Activated CD4-positive, alpha-beta T cell treated with anti-CD3 and anti-CD28 coated beads, Interleukin-2, amount 50 U/mL, for 24 hours (primary cell): ENCODE results near the gene BDH2.

Experiments
- DNase-seq, 2 donors: peaks; one replicate each; pipeline ENCODE4 v3.0.0-alpha.2; 2020; ENCODE audit warnings: low read depth in 1 of 2, low spot score in 1 of 2

Gene BDH2

DNA sequence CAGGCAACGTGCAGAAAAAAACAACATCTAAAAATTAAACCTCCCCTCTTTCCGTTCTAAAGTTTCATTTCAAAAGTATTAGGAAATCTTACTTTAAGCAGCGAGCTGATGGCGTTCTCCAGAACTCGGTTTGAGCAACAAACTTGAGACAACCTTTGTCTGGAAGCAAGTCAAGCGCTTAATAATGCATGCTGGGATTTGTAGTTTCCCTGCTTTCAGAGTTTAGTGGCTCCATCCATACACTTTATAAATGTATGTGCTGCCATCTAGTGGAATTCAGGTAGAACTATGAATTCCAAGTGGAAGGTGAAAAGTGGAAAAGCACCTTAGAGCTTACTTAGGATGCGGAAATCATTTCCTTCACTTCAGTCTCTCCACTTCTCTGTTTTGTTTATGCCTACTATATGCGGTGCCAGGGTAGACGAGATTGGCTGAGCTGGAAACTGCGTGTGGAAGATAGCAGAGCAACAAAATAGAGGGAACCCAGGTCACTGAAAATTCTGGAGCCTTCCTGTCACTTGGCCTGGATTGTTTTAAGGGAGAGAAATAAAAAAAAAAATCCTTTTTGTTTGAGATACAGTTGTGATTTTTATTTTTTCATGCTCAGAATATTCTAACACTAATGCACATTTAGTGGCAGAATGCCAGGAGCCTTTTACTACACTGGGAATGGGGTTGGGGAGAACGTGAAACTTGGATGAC, at the start of gene BDH2:
Gene BDH2 (minus strand): TSS at position 144 of the 702 bp plus-strand sequence. CDS start 3,580 bp downstream, outside the sequence.
- DNase-seq, result peak in 1 of 2 donors; percentile 53

DNA sequence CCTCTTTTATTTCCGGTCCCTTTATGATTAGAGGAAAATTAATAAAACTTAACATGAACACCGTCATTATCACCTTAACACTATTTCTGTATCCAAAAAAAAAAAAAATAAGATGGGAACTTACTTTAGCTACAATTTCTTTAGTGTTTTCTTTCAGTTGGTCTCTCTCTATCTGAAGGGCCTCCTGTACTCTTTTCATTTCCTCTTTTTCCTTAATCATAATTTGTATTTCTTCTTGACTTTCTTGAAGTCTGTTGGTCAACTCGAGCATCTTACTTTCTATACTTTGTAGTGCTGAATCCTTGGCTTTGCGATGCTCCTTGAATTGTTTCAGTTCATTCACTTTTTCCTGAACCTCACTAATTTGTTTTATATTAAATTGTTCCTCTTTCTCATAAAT, 45.3 kb upstream of the BDH2 start:
- DNase-seq, result no peak

DNA sequence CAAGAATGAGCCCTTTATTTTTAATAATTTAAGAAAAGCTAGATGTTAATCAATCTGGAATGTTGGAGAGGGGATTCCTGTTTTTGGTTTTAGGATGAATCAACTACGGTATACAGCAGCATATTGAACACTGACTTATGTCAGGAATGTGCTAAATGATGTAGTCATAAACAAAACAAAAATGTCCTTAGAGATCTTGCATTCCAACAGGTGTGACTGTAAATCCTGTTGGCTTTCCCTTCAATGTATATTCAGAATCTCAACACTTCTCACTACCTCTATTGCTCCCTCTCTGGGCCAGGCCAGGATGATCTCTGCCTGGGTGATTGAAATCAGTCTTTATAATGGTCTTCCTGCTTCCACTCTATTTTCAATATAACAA, 37.8 kb upstream of the BDH2 start:
- DNase-seq, result no peak

DNA sequence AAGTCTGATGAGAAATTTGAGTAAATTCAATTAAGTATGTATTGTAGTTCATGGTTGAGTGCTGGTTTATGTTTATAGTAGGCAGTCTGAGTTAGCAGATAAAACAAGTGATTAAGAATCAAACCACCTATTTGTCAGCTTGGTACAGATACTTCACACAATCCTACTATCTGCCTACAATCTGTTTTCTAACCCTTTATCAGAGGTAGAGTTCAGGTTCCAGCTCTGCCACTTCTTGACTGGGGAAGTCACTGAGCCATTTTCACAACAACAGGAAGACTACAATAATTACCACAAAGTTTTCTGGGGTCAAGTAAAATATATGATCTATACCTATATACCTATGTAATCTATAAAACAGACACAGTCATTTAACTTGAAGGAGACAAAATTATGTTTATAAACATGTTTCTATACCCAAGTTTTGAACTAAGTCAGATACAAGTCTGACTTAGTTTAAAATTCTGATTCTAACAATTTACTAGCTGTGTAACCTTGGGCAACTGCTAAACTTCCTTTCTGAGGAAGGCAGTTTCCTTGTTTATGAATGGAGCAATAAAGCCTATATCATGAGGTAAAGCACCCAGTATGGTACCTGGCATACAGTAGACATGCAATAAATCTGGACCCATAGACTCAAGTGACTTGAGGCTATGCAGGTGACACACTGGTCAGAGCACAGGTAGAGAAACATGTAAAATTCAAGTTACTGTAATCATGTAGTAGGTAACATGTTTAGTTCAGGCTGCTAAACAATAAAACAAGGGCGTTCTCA, 37.2 kb upstream of the BDH2 start:
- no peak for DNase-seq

DNA sequence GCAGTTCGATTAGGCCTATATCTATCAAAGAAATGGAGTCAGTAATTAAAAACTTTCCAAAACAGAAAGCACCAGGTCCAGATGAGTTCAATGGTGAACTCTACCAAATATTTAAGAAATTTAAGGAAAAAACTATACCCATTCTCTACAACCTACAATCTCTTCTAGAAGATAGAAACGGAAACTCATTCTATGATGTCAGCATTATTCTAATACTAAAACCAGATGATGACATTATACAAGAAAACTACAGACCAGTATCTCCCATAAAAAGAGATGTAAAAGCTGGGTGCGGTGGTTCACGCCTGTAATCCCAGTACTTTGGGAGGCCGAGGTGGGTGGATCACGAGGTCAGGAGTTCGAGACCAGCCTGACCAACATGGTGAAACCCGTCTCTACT, 29.5 kb upstream of the BDH2 start:
- no peak for DNase-seq

DNA sequence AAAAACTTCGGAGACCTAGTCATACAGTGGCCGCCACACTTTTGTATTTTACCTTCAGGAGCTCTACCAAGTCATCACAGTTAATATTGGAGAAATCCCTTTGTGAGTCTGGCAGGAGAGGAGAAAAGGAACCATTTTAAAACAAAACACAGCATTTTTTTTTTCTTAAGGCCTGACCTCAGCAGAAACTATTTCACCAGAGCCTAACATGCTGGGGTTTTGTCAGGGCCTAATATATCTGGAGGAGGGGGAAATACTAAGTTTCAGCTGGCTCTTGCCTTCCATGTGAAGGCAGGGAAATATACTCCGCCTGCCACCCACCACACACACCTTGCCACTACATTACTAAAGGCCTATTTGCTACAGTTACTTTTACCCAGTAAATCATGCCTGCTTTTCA, 26.5 kb upstream of the BDH2 start:
- DNase-seq, result no peak

DNA sequence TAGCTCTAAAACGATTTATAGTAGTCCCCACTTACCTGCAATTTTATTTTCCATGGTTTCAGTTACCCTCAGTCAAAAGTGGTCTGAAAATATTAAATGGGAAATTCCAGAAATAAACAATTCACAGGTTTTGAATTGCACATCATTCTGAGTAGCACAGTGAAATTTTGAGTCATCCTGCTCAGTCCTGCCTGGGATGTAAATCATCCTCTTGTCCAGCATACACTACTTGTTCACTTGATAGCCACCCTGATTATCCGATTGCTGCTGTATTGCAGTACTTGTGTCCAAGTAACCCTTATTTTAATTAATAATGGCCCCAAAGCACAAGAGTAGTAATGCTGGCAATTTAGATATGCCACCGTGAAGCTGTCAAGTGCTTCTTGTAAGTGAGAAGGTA, 23.5 kb upstream of the BDH2 start:
- no peak for DNase-seq

DNA sequence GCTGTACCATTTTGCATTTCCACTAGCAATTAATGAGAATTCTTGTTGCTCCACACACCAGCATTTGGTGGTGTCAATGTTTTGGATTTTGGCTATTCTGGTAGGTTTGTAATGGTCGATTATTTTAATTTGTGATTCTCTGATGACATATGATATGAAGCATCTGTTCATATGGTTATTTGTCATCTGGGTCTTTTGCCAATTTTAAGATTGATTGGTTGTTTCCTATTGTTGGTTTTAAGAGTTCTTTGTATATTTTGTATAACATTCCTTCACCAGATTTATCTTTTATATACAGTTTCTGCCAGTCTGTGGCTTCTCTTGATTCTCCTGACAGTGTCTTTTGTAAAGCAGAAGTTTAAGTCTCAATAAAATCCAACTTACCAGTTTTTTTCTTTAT, 18.5 kb upstream of the BDH2 start:
- DNase-seq, result no peak

DNA sequence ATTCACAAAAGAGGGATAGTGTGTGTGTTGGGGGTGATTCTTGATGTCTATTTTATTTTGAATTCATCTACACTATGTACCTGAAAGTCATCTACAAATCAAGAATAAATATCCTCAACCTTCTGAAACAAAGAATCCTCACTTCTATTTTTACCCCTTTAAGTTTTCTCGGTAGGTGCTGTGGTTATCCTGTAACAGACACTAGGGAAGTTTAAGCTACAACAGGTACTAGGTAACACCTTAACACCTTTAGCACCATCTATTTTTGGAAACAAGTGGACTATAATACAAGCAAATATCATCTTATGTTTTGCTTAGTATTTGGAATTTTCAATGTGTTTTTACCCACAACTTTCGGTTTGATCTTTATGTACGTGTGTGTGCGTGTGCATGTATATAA, 12.0 kb upstream of the BDH2 start:
- DNase-seq, result no peak

DNA sequence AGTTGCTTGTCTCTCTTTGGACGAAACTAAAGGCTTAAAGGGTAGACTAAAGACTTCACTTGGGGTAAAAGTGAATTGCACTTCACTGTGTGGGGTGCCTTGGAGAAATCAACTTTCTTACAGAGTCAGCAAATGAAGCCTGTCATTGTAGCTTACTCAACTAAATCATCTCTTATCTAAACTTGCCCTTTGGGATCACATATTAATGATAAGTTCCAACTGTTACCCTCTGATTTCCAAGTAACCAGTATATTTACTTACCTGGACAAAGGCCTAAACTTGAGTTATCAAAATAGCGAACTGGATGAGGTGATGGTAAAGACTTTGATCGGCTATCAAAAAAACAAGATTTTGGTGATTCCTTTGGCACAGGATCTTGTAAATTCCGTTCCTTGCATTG, 8.9 kb upstream of the BDH2 start:
- no peak for DNase-seq

DNA sequence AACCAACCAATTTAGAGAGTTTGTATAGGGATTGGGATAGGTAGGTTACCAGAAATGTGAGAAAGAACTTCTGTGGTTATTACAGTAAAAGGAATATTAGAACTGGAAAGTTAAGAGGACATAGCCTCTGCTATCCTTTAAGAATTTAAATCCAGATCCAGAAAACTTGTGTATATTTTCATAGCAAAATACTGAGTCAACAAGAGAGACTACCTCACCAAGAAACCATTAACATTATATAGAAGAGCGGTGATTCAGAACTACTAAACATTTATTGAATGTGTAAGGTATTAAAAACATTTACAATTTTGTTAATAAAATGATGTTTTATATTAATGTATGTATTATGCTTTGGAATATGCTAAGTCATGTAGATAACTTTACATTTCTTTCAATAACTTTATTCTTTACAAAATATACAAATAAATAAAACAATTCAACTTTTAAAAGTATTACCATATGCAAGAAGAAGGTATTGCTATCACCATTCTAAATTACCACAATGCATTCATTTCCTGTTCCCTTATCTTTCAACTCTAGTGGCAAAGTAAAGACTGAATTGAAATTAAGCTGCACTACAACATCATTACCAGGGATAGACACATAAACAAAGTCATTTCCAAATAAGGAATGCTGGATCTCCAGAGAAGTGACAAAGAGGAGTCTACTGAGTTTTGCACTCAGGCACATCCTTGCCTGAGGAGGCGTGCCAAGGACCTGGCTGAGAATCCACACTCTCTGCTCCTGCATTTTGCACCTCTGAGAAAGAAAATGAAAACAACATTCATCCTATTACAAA, 6.1 kb upstream of the BDH2 start:
- DNase-seq, result no peak

DNA sequence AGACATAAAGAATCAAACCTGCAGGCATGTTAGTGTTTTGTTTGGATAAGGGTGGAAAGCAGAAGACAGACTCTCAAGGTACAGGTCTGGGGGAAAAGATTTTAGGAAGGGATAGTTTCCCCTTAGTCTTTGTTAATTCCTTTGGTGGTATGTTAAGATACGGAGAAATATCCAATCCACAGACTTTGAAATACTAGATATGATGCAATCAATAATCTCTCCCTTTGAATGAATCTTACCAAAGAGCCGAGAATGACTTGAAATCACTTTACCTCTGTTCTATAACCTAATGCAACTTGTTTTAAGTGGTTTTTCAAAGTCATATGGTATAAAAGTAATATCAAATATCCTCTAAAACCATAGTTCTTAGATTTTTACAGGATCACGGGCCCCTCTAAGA, 5.3 kb upstream of the BDH2 start:
- no peak for DNase-seq

DNA sequence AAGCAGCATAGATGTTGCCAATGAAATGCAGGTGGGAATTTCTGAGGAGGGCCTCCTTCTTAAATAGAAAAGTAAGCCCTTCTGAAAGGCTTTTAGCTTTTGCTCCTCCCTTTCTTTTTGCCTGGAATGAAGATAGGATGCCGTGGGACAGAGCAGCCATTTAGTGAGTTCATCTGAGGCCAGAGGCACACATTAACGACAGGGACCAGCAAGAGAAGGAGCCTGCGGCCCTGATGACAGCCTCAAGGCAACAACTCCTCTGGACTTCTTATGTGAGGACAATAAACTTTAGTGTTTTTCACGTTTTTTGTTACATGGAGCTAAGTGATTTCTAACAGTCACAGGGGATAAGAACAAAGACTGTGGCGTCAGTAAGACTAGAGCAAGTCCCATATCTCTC, 1.1 kb upstream of the BDH2 start:
- DNase-seq, result no peak

DNA sequence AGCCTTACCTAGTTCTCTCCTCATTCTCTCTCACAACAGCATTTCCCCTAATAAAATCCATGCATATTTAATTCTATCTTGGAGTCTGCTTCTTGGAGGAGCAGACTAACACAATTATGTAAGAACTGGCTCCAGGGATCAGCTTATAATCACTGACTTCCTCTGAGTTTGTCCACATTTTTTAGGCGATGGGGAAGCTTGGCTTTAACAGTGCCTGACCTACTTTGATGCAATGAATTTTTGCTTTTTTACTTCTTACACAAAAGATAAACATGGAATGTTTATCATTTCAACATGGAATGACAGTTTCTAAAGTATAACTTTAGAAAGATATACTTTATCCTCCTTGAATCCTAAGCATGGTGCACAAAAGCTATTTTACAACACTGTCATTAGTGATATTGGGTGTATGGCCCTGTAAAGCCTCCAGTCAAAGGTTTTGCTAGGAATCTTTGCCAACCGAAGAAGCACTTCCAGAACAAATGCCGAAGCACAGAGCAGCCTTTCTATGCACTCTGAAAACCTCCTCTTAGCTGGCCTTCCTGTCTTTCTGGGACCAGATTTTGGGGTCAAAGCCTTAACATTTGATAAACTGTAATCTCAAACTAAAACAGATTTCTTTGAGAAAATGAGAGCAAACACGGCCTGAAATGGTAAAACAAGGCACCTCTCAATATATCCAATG, 736 bp downstream of the BDH2 start:
- no peak for DNase-seq

DNA sequence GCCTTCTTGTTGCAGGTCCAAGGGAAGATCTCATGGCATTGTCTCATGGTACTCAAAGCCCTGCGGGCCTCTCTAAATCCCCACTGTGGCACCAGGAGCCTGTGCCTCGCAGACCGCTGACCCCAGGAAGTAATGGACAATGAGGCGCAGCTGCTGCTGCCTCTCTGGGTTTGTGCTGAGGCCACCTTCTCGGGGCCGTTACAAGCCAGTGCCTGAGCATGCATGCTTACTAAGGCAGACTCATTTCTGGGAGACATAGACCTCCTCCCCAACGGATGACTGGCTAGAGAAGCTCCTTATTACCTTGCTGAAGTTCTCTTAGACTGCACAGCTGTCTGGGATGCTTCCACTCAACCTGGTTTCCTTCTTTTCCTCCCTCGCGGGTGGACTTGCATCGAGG, 1.3 kb downstream of the BDH2 start:
- DNase-seq, result no peak

DNA sequence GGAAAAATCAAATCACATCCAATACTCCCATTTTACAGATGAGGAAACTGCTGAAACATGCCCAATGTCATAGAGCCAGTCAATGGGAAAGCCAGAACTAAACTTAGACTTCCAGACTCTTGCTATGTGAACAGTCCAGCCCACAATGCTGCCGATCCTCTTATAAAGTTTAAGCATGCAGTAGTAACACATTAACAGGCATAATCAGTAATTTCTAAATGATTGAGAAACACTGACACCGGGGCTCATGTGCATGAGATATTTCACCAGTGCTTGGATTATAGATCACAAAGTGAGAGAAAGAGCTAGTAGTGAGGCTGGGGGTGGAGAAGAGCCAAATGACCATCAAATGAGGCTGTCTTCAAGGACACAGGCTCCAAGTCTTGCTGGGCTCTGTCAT, 2.5 kb downstream of the BDH2 start:
- DNase-seq, result no peak

DNA sequence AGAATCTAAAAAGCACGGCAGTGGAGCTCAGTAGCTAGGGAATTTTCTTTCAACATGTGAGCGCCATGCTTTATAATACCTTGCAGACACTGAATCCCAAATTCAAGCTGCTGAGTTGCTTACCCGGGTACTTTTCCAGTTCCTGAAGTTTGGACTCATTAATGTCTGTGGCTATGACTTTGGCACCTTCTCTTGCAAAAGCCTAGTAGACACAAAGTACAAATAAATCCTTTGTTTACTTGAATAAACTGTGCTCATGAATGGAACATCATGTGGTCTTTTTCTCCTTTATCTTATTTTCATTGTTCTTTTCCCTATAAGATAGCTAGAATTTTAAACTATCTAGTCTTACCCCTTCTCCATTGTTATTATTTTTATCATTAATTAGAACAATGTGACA, 4.6 kb downstream of the BDH2 start:
- no peak for DNase-seq

DNA sequence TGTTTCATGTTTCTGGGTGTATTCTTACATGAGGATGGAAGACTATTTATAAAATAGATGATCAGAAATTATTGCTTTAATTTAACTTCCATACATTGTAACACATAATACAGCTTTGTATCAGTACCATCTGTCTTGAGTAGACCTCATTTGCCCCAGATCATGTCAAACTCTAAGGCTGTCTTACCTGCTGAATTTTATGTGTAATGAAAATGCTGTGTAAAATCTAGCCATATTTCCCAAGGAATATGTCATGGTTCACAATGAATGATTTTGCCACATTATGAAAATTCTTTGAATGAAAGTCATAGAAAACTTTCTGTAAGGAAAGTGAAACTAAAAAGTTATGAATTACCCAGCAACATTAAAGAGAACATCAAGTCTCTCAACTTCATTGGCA, 7.4 kb downstream of the BDH2 start:
- no peak for DNase-seq

DNA sequence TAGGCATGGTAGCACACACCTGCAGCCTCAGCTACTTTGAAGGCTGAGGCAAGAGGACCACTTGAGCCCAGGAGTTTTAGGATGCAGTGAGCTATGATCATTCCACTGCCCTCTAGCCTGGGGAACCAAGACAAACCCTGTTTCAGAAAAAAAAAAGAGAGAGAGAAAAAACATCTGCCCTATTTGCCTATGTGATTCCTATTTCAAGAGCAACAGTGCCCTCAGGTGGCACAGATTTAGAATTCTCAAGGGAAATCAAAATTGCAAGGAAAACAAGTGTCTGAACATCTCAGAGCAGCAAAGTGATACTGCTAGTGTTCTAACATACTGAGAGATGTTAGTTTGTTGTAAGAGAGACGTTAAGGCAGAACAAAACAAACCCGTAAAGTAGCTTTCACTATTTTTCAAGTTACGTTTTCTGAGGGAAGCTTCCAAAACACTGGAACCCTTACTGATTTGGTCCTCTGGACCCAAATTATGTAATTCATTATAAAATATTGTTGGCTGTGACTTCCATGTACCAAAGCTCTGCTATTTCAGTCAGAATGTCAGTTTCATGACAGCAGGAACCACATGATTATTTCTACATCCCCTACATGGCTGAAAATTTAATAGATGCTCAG, 7.9 kb downstream of the BDH2 start:
- peak in 1 of 2 donors; percentile 23 for DNase-seq

DNA sequence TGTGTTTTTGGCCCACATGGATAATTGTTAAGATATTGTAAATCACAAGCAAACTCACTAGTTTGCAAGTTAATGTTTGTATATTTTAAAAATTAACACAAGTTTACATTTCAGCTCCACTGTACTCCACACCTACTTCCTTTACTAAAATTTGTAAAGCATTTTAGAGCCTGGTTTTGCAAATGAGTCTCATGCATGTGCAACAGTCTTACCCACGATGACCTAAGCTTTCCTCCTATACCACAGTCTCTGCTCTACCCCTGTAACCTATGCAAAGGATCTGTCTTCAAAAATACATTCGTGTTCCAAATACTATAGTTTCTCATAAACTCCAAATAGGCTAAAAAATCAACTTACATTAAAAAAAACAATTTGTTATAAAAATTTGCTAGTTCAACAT, 10.2 kb downstream of the BDH2 start:
- DNase-seq, result no peak

DNA sequence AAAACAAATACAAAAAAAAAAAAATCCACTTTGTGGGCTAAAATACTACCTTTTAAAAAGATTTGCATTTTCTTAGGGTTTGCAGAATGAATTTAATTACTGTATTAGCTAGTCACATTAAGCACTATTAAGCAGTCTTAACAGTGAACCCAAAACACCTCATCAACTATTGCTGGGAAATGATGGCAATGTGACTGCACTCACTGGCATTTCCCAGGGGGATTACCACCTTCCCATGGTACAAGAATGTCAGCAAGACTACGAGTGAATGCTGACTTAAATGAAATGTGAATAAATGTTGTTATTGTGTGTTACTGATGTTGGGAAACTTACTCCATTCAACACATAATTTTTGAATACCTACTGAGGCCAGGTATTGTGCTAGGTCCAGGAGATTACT, 13.1 kb downstream of the BDH2 start:
- no peak for DNase-seq
